GM18868 (cell line): ENCODE measurements around the gene ARSJ.
A peak's percentile ranks its signal among the peaks of the same experiment; 100 is the strongest.
"Not testable (repeated sequence)": the region's sequence is repeated elsewhere in the genome, so short reads cannot be mapped to it uniquely, and the experiment has no call there.

Experiments
- ATAC-seq: cut with Tn5 transposase; IDR thresholded peaks from one replicate; pipeline ENCODE4 v1.9.1; 2021; ENCODE audit warnings: mild to moderate bottlenecking, moderate library complexity; ENCODE audit not compliant: unreplicated experiment

ARSJ gene

DNA sequence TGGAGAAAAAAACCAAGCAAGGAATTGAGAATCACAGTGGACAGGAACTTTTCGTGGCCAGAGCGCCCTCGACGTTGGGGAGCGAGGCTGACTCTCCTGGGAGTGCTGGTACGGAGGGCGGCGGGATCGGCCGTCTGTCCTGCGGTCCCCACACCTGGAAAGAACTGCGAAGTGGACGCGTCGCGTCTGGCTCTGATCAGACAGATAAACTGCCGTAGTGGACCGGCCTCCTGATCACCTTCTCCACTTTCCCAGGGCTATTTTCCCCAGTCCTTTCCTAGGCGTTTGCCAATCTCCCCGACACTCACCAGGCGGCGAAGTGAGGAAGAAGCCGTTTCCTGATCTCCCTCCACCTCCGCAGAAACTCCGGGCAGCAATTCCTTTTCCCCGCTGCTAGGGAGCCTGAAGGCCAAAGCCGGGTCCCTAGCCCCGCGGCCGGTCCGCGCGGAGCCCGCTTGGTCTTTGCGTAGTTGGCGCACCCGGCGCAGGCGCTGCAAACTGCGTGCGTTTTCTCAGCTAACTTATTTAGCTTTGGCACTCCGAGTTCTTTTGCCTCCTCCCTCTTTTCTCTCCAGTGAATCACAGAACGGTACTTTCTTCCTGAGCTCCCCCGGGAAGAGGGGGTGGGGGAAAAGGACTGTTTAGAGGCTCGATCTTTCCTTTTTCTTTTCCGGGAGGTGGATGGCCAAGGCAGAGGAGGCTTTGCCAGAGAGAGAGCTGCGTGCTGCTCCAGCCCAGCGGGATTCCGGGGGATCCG is at the start of gene ARSJ:
ARSJ (minus strand) TSS at position 500 of the 757 bp plus-strand sequence. CDS start 813 bp downstream, outside the sequence.
- ATAC-seq, result no peak

DNA sequence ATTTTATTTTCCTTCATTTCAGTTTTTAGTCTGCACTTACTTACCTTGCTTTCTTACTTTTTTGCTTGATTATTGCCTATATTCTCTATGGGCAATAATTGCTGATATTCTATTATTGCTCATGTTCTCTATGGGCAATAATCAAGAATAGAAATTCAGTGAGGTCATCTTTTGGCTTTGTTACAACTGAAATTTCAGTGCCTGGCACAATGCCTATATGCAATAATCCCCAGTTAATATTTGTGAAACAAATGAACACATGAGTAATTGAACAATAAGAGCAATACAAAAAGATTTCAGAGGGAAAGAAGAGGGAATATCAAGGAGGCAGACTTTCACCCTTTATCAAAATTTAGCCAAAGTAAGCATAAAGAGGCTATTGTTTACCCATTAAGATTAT is 48.6 kb upstream of the ARSJ start:
- ATAC-seq, result no peak

DNA sequence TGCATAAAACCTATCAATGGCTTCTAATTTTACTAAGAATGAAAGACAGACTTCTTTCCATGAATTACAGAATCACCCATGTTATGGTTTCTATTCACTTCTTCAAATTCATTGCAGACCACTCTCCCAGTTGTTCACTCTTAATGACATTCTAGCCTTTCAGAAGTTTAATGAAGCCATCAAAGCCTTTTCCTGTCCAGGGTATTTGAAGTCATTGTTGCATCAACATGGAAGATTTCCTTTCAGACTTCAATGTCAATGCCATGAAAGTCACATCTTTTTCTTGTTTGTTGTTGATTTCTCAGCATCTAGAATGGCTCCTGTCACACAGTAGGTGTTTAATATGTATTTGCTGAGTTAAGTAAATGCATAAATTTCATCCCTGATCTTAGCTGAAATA is 48.1 kb upstream of the ARSJ start:
- ATAC-seq, result no peak

DNA sequence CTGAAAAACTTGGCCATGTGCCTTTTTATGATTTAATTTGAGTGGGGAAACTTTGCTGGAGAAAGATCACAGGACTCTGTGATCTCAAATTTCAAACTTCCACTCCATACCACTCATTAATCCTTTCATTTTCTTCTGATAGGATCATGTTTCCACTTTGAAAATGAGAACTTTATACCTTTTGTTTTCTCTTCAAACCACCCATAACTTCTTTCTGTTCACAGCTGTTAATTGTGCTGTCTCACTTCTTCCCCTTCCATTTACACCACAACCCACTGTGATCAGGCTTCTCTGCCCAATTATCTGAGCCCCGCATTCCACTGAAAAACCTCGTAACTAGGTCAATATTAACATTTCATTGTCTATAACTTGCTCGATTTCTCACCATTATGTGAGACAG is 47.0 kb upstream of the ARSJ start:
- ATAC-seq, result no peak

DNA sequence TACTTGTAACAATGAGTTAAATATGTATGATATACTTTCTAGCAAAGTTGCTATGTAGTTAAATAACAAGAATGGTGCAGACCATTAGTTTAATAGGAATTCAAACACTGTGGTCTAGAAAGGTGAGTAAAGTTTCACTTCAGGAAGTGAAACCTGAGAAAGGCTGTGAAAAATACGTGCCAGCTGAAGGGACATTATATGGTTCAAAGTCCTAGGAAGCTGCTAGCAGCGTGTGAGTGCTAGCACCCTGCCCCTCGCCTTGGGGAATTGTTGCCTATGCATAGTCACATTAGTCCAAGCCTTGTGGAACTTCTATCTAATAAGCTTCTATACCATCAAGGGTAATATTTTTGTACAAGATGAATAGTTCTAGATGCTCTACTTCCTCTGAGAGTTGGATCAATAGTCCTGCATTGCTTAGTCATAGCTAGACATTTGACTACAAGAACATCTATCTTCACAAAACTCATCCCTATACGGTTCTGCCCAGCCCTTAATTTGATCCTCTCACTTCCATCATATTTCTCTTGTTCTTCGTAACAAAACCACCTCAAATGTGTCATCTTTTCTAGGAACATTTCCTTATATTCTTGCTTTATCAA is 45.8 kb upstream of the ARSJ start:
- ATAC-seq, result peak; percentile 84

DNA sequence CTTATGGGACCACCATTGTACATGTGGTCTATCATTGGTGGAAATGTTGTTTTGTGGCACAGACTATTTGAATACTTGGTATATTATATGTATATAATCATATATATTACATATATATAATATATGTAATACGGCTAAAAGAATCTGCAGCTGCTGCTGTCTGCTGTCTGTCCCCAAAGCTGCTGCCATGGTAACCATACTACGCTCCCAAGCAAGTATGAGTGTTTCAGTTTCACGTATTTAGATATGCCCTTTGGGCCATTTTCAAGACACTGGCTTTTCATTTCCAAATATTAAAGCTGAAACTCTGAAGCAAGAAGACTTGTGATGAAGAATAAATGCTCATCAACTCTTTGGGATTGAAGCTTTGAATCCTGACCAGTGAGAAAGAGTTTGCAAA is 42.0 kb upstream of the ARSJ start:
- ATAC-seq, result peak; percentile 45

DNA sequence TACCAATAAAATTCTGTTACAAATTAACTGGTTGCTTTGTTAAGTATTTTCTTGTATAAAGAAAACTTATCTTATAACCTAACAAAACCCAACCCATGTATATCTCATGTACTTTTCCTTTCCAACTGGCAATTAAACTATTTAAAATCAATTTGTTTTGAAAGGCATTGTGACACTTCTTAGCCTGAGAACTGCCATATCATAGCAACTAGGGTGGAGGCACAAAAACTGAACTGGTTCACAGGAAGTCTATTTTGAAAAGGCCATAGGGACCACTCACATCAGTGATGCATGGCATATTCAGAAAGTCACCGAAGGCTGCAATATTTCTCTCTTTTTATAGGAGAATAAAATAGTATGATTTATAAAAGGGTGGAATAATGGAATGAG is 40.5 kb upstream of the ARSJ start:
- no peak for ATAC-seq

- ATAC-seq, result no peak
Measured at GRCh38 chr4:114019276-114019968, 40.0 kb upstream of the ARSJ start.

GRCh38 chr4:114017120-114017917 is 37.9 kb upstream of the ARSJ start:
- ATAC-seq, result no peak

DNA sequence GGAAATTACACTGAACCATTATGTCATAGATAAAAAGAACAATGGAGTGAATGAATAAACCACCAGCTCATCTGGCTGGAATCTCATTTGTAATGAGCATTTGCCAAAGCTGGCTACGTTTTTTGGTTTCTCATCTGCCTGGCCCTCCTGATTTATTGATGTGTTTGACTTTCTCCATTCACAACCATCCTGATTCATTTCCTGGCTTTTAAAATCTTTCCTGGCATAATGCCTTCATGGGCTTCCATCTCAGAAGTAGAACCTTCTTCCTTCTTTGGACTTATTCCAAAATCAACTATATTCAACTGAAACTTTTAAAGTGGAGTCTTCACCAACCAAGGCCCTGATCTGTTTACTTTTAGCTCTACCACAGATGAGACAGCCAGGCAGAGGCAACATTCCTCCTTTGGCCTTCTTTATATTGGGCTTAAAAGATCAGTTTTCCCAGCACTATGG is 36.0 kb upstream of the ARSJ start:
- ATAC-seq, result no peak

DNA sequence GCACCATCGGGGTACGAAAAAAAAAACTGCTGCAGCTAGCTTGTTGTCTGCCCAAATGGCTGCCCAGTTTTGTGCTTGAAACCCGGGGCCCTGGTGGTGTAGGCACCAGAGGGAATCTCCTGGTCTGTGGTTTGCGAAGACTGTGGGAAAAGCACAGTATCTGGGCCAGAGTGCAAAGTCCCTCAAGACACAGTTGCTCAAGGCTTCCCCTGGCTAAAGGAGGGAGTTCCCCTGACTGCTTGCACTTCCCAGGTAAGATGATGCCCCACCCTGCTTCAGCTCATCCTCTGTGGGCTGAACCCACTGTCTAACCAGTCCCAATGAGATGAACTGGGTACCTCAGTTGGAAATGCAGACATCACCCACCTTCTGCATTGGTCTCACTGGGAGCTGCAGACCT is 33.8 kb upstream of the ARSJ start:
- ATAC-seq, result not testable (repeated sequence)

GRCh38 chr4:114012749-114013148 is 33.3 kb upstream of the ARSJ start:
- no peak for ATAC-seq

DNA sequence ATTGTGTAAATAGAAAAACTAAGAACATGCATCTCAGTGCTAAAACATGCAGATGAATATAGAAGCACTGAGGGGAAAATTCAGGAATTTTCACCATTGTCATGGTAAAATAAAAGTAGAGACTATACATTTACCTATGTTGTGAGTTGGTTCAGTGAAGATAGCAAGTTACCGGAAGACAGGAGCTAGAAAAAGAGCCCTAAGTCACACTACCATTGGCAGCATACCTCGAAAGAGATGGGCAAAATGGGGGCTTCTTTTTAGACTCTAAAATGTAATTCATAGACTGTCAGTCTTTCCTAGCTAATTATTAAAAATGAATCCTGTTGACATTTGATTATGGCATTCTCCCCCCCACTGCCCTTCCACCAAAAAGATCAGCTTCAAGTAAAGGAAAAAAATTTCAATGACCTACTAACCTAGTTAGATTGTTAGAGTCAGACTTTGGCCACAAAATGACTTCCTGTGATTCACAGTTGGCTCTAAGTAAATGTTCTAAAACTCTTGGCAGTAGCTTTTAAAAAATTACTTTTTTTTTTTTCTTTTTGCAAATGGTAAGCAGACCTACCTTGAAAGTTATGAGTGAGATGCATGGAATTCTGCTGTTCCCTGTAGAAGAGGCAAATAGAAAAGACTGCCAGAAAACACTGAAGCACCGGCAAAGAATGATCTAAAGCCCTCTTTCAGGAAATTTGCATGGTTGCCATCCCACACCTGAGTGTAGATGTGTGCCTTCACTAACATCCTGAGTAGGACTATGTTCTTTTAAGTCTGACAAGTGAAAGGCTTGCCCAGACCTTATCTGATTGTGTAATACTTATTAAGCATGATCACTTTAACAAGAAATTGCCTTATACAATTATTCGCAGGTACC is 26.4 kb upstream of the ARSJ start:
- no peak for ATAC-seq

GRCh38 chr4:114004483-114005226 is 25.2 kb upstream of the ARSJ start:
- ATAC-seq, result not testable (repeated sequence)

GRCh38 chr4:113998531-113998930 is 19.1 kb upstream of the ARSJ start:
- ATAC-seq, result no peak

DNA sequence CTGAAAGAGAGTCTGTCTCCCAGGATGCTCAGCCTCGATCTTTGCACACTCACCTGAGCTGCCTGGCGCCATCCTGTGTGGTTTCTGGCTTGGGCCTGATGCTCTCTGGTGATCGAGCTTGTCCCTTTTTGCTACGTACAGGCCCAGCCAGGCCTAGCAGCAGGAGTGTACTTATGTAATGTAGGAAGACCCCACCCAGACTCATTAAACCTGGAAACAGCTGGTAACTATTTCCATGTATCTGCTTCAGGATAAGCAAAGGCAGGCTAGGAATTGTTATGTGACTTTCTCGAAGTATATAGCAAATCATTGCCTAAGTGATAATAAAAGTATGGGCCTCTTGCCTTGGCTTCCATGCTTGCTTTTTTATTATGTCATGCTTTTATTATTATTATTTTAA is 18.6 kb upstream of the ARSJ start:
- no peak for ATAC-seq

DNA sequence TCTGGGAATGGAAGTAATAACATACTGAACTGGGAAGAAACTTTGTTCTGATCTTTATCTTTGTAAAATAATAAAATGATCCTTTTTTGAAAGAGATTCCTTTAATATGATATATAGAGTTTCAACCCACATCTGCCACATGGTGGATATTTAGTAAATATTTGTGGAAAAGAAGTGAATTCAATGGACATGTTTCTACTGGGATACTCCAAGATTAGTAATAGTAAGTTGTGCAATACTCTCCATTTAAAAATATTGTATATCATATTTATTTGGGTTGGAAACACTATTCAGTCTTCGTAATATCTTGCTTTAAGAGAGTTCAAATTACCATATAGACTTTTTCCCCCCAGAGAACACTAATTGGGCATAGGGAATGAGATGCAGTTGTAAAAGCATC is 17.8 kb upstream of the ARSJ start:
- no peak for ATAC-seq

DNA sequence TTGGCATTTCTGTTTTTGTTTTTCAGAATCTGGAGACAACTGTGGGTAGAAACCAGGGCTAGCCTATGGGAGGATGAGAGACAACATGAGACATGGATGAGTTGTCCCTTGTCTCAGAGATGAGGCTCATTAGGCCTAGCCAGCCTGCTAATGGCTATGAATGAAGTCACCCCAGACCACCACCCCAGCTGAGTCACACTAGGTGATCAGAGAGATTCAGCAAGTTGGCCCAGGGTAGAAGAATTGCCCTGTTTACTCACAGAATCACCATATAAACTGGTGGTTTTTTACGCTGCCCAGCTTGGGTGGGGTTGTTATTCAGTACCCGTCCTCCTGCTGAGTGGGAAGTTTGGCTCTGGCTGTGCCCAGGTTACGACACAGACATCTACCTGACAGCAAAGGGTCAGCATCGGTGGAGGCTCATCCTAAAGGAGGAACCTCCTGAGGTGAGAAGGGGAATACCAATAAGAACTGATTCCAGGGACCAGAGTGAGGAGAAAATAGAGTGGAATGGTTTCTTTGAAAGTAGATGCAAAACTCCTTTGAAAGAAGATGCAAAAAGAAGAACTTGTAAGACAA is 17.2 kb upstream of the ARSJ start:
- ATAC-seq, result no peak

DNA sequence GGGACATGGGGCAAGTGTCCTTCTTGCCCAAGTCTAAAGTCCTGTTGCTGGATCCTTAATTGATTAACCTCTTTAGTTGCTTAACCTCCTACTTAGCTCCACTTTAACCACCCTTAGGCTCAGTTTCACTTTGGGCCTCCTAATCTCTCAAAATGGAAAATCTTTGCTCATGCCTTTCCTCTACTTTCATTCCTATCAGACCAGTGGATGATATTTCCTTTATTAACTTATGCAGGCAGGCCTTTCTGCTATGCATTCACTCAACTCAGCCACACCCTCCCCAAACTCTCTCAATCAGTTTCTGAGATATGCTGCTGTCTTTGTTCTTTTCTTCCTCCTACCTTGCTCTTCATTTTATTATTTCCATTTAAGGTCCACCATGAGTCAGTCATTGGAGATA is 14.4 kb upstream of the ARSJ start:
- no peak for ATAC-seq
